ENCODE data around the gene EDNRA.
"Not testable (repeated sequence)": the region's sequence is repeated elsewhere in the genome, so short reads cannot be mapped to it uniquely, and the experiment has no call there.

EDNRA gene

DNA sequence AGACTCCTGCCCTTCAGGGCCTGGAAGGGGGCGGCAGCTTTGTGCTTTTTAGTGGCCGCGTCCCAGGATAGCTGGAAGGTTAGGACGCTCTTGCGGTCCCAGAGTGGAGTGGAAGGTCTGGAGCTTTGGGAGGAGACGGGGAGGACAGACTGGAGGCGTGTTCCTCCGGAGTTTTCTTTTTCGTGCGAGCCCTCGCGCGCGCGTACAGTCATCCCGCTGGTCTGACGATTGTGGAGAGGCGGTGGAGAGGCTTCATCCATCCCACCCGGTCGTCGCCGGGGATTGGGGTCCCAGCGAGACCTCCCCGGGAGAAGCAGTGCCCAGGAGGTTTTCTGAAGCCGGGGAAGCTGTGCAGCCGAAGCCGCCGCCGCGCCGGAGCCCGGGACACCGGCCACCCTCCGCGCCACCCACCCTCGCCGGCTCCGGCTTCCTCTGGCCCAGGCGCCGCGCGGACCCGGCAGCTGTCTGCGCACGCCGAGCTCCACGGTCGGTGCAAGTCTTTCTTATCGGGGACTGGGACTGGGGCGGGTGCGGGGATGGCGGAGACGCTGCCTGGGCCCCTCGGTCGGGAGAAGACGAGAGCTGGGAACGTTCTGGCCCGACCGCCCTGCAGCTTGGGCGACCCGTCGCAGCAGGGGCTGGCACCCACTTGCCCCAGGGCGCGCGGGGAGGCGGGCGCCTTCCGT lies at the start of gene EDNRA:
TSS of gene EDNRA (plus strand) at position 207 of the 686 bp plus-strand sequence. CDS start 4,585 bp downstream, outside the sequence.
- no peak for DNase-seq

DNA sequence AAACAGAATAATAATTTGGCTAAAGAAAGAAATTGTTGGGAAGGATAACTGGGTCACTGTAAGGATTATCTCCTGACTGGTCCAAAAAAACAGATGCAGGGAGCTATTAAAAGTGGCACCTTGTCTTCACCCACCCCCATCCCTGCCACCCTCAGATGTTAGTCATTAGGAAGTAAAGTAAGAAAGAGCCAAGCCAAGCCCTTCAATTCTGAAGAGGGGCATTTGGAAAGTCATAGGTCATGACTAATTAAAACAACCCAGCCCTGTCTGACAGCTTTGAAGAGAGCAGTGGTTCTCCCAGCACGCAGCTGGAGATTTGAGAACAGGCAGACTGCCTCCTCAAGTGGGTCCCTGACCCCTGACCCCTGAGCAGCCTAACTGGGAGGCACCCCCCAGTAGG lies 46.5 kb upstream of the EDNRA start:
- DNase-seq: not testable (repeated sequence)

DNA sequence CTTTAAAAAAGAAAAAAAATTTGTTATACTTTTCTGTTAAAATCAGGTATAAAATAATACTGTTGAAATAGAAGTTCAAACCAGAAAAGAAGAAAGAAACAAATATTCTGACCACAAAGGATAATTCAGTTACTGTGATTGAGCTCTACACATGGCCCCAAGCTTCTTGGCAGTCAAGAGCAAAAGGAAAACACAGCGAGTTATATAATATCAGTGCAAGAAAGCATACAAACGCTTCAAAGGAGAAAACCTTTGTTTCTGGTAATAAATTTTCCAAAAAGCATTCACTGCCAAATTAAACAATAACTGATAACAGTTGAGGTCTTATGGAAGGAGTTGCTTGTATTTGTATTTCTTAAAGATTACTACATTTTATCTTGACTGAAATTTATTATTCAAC lies 40.5 kb upstream of the EDNRA start:
- no peak for DNase-seq

DNA sequence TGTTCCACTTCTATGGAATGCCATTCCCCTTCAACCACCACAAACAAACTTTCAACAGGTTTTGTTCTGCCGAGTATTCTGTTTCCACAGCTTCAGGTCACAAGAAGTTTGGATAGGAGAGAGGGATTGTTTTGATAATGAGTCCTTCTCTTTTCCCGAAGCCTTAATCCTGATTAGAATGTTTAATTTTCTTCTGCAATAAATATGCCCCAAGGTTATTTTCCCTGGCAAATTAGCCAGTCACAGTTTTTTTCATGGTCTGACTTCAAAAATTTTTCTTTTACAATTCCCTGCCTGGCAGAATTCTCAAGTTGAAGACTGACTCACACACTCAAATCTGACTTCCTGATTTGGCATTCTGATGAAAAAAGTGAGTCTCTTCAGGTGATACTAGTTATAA lies 33.1 kb upstream of the EDNRA start:
- no peak for DNase-seq

DNA sequence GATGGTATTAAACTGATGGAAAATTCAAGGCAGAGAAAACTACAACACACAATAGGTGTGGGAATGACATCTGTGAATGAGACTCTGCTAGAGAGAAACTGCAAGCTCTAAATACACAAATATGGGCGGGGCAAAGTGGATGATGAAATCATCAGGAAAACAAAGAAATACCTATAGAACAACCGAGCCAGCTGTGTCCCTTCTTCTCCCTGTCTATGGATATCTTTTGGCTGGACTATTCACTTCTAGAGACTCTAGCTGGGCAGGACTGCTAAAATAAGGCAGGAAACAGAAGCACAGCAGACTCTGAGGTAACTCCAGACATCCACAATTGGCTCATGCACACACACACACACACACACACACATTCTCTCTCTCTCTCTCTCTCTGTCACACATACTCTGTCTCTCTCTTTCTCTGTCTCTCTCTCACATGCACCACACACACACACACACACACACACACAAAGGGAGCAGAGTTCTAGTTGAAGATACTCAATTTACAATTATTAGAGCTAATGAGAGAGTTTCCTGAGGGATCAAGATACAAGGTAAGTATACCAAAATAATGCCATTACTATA lies 27.2 kb upstream of the EDNRA start:
- DNase-seq: no peak

DNA sequence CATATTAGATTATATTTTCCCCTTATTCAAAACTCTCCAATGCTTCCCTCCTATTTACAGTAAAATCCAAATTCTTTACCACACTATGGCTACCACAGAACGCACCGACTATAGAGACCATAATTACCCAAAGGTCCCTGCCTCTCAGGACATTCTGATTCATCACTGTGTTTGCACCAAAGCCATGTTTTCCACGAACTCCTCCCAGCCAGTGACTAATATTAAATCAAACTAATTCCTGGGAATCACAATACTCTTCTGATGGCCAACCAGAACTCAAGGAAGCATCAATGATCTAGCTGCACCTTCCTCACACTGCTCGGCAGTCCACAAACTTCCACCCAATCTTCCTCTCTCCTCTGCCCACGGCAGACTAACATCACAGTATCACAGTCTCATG lies 24.2 kb upstream of the EDNRA start:
- DNase-seq: no peak

DNA sequence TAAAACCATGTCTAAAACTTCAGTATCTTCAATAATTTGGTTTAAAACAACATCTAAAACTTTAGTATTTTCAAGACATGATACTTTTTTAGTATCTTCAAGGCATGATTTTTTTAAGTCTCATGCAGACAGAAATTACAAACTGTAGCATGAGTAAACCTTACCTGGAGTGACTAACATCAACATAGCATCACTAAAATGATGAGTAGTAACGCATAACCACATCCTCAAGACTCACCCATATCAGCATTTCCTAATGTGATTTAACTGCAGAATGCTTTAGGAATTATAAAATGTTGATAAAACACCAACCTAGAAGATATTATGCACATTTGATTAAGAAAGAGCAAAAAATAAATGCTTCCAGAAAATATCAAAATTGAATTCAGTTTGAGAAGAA lies 19.7 kb upstream of the EDNRA start:
- no peak for DNase-seq

DNA sequence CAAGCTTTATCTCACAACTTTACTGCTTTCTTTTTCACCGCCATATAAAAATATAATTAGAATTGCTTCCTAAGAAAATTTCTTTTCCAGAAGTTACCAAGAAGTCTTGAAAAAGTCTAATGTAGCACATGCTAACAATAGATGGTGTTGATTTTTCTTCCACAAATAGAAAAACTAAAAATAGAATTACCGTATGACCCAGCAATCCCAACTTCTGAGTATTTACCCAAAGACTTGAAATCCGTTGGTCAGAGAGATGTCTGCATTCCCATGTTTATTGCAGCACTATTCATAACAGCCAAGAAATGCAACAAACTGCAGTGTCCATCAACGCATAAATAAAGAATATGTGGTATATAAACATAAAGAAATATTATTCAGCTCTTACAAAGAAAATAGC lies 17.8 kb upstream of the EDNRA start:
- DNase-seq: no peak

DNA sequence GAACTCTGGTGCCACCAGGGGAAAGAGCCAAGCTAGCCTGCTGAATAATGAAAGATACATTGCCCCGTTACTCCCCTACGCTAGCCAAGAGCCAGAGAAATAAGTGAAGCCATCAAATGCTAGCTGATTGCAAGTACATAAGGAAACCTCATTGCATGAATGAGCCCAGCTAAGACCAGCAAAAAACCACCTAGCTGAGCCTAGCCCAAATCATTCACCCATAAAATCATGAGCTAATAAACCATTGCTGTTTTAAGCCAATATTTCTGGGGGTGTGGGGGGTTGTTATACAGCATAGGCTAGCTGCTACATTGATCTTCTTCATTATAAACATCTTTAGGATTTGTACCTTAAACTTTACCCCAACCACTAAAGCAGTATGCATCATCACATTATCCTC lies 15.4 kb upstream of the EDNRA start:
- no peak for DNase-seq

DNA sequence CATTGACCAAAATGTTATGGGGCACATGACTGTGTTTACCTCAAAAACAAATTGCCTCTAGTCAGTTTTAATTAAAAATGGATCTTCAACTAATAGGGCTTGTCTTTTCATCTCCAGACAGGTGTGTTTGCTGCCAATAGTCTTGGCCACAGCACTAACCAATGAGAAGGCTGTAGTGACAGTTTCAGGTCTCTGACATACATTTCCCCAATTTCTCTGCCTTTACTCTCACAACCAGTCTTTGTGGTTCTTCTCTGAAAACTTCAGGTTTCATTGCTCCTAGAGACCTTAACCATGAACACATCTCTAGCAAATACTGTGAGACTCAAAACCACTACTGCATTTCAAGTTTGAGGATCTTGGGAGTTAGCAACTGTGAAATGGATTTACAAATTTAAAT lies 3.5 kb upstream of the EDNRA start:
- no peak for DNase-seq

DNA sequence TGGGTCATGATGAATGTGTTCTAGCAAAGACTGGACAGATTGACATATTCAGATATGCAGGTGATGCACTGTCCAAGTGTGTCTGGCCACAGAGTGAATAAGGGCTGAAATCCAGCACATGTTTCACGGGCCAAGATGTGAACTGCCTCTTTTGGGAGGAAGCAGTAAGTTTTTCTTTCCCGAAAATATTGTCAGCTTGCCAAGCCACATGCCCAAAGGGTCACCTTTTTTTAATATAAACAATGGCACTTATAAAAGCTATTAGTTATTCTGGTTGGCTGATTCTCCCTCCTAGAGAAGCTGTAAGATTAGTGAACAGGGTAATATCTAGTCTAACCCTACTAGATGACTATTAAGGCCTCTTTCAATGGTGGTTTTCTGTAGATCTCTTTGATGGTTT lies 1.5 kb upstream of the EDNRA start:
- no peak for DNase-seq

DNA sequence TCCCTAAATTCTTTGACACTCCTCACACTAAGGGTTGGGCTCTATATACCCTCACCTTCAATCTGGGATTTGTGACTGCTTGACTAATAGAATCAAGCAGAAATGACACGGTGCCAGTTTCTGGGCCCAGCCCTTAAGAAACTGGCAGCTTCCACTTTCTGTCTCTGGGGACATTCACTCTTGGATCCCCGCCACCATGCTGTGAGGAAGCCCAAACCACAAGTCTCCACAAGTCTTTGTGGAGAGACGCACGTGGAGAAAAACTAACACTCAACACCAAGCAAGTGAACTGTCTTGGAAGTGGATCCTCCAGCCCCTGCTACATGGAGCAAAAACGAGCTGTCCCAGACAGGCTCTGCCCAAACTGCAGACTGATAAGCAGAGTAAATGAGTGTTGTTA lies 1.1 kb upstream of the EDNRA start:
- no peak for DNase-seq

DNA sequence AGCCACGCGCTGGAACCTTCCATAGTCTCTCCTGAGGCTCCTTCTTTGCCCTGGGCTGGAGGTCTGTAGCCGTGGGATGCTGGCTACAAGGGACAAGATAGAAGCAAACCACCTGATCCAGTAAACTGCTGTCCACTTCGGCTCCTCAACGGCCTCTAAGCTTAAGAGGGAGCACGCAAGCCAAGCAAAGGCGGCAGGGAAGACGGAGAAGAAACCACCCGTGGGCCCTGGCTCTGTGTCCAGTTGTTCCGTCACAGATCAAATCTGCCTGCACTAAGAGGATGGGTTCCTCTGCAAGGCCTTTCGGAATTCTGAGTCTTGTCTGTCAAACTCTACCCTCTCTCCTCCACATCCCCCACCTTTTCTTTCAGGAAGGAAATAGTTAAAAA lies 401 bp upstream of the EDNRA start:
- no peak for DNase-seq

DNA sequence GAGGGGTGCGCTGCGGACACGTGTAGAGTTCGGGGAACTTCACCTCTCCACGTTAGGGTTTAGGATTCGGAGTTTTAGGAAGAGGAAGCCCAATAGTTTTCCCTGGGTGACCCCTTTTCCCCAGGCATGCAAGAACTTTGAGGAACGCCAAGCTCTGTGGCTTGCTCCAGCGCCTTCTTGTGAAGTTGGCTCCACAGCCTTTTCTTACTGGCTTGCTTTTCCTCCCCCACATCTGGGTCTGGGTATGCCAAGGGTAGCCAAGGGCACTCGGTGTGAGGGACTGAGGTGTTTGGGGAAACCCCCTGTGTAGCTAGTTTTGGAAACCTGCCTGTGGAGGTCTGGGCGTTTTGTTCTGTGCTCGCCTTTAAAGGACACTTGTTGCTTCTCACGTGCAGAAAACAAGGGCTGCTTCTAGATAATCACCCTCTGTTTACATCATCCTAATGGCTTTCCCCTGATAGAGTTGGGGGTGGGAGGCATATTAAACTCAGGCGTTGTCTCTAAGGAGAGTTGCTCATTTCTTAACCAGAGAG lies 746 bp downstream of the EDNRA start:
- no peak for DNase-seq

DNA sequence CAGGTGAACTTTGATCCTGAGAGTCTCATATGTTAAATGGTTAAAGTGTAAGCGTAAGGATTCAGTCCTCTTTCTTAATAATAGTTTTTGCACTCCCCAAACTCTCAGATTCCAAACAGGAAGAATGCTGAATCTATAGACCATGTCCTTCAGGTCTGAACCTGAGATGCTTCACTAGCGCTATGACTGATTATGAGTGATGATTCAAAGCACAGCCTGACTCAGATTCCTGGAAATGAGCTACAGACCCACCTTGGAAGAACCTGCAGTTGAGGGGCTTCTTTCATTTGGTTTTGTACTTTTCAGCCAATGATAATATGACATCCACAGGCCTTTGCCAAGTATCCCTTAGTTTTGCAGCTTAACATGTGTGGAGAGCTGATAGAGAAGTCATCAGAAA lies 1.4 kb downstream of the EDNRA start:
- DNase-seq: no peak

DNA sequence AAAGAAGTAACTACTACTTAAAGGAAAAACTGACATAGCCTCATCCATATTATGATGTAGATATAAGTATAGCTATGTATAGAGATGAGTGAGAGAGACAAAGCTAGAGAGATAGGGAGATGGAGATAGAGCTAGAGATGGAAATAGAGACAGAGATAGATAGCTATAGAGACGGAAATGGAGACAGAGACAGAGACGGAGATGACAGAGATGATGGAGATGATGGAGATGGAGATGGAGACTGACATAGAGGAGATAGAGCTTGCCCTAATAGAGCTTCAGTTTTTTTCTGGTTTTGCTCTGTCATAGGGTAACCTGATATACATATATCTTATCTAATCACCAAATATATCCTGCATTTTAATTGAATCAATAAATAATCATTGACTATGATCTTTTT lies 4.3 kb downstream of the EDNRA start:
- DNase-seq: no peak

DNA sequence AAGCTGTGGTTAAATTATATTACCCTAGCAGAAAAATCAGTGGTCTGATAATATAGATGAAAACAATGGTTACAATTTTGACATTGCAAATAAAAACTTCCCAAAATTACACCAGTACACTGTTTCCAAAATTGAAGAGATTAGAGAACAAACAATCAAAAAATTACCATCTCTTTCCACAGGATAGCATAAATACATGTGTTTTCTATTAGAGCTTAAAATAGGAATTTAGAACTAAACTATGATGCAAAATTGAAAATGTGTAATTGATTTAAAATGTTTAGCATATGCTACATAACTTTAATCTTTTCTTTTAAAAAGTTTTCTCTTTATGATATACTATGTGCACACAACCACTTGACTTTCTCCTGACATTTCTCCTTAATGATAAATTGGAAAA lies 6.7 kb downstream of the EDNRA start:
- no peak for DNase-seq

DNA sequence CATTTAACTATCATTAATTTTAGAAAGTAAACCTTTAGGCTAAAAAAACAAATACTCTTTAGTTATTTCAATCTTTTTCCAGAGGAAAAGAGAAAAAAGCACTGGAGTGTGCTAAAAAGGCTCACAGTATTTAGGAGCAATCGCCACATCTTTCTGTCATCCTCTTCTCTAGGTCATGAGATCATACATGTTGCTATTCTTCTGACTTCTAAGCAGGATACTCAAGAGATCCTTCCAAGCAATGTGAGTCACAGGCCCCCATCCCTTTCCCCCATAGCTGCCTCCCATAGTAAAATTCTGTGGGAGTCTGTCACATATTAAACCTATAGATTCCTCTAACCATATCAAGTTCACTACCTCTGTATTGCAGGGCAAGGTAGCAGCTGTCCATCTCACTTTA lies 7.7 kb downstream of the EDNRA start:
- no peak for DNase-seq

DNA sequence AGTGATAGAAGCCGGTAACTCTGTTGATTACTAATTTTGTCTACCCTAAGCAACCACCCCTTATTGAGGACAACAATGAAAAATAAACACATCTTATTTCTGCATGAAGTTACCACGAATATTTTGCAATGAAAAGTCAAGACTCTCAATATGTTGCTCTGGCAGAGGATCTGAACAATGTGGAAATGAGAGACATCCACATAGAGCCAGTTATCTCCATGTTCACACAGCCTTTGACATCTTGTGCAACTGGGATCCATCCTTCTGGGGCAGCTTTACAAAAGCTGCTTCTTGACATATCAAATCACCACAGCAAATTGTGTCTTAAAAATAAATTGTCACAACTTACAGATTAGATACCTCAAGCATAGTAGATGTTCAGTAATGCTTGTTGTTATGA lies 10.2 kb downstream of the EDNRA start:
- DNase-seq: no peak

DNA sequence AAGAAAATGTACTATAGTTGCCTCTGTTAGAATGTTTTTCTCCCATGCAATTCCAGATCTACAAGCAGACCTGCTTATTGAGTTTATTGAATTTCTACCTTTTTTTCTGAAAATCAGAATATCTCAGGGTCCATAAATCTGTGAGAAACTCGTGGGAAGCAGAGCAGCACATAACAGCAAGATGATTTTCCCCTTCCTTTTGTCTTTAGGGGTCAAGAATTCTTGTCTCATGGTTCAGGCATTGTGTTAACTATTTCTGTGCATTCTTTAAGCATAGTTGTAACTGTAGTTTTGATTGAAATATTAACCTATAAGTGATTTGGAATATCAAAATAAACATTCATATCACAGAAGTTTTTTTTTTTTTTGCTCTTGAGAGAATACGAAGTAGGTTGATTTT lies 11.4 kb downstream of the EDNRA start:
- no peak for DNase-seq

DNA sequence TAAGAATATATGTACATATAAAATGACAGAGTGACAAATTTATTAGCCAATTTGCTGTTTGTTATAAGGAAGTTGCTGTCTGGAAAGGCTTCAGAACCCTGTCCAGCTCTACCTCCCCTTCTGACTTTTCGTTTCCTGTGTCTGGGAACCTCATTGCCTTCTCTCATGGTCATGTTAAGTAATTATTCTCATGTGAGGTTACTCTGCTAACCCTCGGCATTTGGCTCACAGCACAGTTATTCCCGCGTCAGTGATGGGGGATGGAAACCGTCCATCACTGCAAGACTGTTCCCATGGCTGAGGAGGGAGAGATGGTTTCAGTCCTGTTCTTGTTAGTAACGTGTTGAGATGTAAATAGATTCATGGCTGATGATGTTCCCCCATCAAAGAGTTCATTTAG lies 11.9 kb downstream of the EDNRA start:
- no peak for DNase-seq

DNA sequence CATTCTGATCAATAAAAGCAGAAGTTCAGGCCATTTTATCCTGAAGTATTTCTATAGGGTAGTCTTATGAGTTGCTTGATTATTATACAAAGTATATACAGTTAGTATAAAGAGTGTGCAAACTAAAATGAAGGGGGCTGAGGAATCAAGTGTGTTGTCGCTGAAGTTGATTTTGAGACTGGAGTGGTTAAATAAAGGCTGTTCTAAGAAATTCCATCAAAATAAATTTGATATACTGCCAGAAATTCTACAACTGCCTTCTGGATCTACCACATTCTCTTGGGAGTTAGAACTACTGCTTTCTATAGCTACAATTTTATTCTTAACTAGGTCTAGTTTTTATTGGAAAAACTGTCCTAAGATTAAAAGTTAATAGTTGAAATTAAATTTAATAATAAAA lies 12.4 kb downstream of the EDNRA start:
- no peak for DNase-seq

DNA sequence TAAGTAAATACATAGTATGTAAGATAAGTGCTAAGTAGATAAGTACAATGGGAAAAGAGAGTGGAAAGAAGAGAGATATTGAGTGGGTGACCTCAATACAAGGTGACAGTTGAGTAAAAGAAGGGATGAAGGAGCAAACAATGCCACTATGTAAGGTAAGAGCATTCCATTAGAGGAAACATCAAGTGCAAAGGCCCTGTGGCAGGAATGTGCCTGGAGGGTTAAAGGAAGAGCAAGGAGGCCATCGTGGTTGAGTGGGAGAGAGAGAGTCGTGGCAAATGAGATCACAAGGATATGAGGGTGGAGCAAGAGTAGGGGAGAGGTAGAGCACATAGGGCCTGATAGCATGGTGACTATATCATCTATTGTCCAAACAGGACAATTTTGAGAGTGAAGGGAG lies 13.4 kb downstream of the EDNRA start:
- DNase-seq: no peak

DNA sequence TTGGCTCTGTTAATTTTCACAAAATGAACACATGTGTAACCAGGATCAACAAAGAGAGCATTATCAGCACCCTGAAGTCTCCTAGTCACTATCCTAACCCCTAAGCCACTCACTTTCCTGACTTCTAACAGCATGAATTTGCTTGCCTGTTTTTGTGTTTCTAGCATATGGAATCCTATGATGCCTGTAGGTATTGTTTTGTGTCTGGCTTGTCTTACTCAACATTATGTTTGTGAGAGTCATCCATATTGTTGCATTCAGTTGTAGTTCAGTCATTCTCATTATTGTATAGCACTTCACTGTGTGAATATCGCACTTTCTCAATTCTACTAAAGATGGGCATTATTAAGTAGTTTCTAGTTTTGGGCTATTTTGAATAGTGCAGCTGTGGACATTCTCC lies 15.6 kb downstream of the EDNRA start:
- no peak for DNase-seq

DNA sequence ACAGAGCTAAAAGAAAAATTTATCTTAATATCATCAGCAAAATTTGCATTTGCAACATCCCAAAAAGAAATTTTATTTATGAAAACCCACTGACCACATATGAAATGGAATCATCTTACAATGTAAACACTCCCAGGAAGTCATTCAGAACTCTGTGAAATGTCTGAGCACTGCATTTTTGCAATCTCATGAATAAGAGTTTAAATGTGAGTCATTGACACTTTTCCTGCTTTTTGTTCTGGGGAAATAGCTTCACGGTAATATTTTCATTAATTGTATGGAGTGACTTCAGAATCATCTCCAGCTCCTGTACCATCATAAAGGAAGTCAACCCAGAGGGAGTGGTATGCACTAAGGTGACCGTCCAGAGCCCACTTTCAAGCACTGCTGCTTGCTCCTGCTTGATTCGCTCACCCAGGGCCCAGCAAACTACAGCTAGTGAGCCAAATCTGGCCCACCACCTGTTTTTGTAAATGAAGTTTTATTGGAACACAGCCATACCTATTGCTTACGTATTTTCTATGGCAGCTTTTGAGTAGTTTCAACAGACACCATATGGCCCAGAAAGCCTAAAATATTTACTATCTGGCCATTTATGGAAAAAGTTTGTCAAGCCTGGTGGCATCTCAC lies 17.2 kb downstream of the EDNRA start:
- DNase-seq: no peak
